H1 (cell line): ENCODE measurements around the gene SLC25A12. TPM values are rescaled to one million over a fixed set of nuclear protein-coding genes. Genes with fewer than 3 reads are reported as not detected.

Source experiments
- CTCF ChIA-PET: fragments of 300-600 bp; sonication (Branson Sonifier 250); formaldehyde crosslinking; loops from one replicate; lab custom pipeline; 2021; ENCODE audit not compliant: partially characterized antibody; lab: Charles Lee
- POLR2A ChIA-PET: fragments of 300-600 bp; sonication (Branson Sonifier 250); formaldehyde crosslinking; loops from one replicate; lab custom pipeline; 2021; ENCODE audit warnings: inconsistent platforms; ENCODE audit not compliant: partially characterized antibody; lab: Charles Lee
- DNase-seq, 2 experiments: peaks; one replicate each; pipeline versions ENCODE4 v3.0.0 to v3.0.0-alpha.2; 2010 to 2022; ENCODE audit warnings: low spot score in 2 of 2, low read depth in 1 of 2, mixed read lengths in 1 of 2
- FAIRE-seq: peaks from 2 replicates; lab custom pipeline; 2011; peaks lifted over from hg19 to GRCh38; lab: Jason Lieb, UNC
- H2AFZ ChIP-seq: 2 replicates; pipeline ENCODE4 v1.8.1; 2012; ENCODE audit warnings: low read length, inconsistent platforms
- H2AK5ac ChIP-seq: 2 replicates; pipeline ENCODE4 v1.6.1; 2013; ENCODE audit warnings: low read depth, low read length
- H2BK120ac ChIP-seq: replicated peaks from 2 replicates; pipeline ENCODE3; 2013; ENCODE audit warnings: low read depth, low read length, inconsistent platforms
- H2BK12ac ChIP-seq: 2 replicates; pipeline ENCODE4 v1.6.1; 2013; ENCODE audit warnings: low read depth, low read length
- H2BK15ac ChIP-seq: 2 replicates; pipeline ENCODE4 v1.6.1; 2013; ENCODE audit warnings: low read length
- H2BK20ac ChIP-seq: 2 replicates; pipeline ENCODE4 v1.6.1; 2013; ENCODE audit warnings: low read length
- H2BK5ac ChIP-seq: 2 replicates; pipeline ENCODE4 v1.6.1; 2013; ENCODE audit warnings: low read depth, low read length
- H3K14ac ChIP-seq: 2 replicates; pipeline ENCODE4 v1.6.1; 2013; ENCODE audit warnings: inconsistent platforms; ENCODE audit not compliant: insufficient read length
- H3K18ac ChIP-seq: 2 replicates; pipeline ENCODE4 v1.6.1; 2013; ENCODE audit warnings: low read length; ENCODE audit errors: extremely low read depth
- H3K23ac ChIP-seq: 2 replicates; pipeline ENCODE4 v1.6.1; 2013; ENCODE audit warnings: inconsistent platforms; ENCODE audit not compliant: insufficient read length
- H3K23me2 ChIP-seq: 2 replicates; pipeline ENCODE4 v1.6.1; 2013; ENCODE audit warnings: low read depth, low read length
- H3K27ac ChIP-seq: 2 replicates; pipeline ENCODE4 v1.6.1; 2011; ENCODE audit warnings: low read depth, low read length, inconsistent platforms
- H3K27me3 ChIP-seq, 4 experiments: replicated peaks in 1 of 4; 1 replicate in 1 of 4; 2 replicates in 3 of 4; pipeline versions ENCODE4 v1.6.1 to v1.8.1; 2011 to 2013; ENCODE audit warnings: low read length in 3 of 4, mild to moderate bottlenecking in 3 of 4, inconsistent platforms in 2 of 4, mixed read lengths in 2 of 4, moderate library complexity in 1 of 4; ENCODE audit not compliant: control insufficient read depth in 3 of 4, insufficient read depth in 3 of 4; ENCODE audit errors: extremely low read depth in 1 of 4
- H3K36me3 ChIP-seq, 4 experiments: 2 replicates each; pipeline versions ENCODE4 v1.6.1 to v1.8.1; 2011 to 2013; ENCODE audit warnings: mild to moderate bottlenecking in 4 of 4, low read length in 3 of 4, moderate library complexity in 2 of 4, control low read depth in 1 of 4, inconsistent platforms in 1 of 4; ENCODE audit not compliant: insufficient read depth in 4 of 4, control insufficient read depth in 2 of 4
- H3K4ac ChIP-seq: replicated peaks from 2 replicates; pipeline ENCODE3; 2013; ENCODE audit warnings: low read length, low read depth, mixed read lengths, inconsistent platforms; ENCODE audit not compliant: insufficient read length
- H3K4me1 ChIP-seq, 4 experiments: replicated peaks in 1 of 4; 1 replicate in 1 of 4; 2 replicates in 3 of 4; pipeline versions ENCODE4 v1.6.1 to v1.8.1; 2011 to 2013; ENCODE audit warnings: low read length in 3 of 4, inconsistent platforms in 2 of 4, mixed read lengths in 1 of 4; ENCODE audit not compliant: insufficient read depth in 4 of 4, control insufficient read depth in 3 of 4
- H3K4me2 ChIP-seq, 2 experiments: 2 replicates each; pipeline versions ENCODE4 v1.6.1 to v1.8.1; 2011 to 2013; ENCODE audit warnings: low read depth in 2 of 2, low read length in 2 of 2, control low read depth in 1 of 2, inconsistent platforms in 1 of 2, mild to moderate bottlenecking in 1 of 2; ENCODE audit not compliant: insufficient read depth in 1 of 2
- H3K4me3 ChIP-seq, 4 experiments: fragments of 200-600, 300-600 bp in 1 of 4; sonication (generic), shearing (Covaris generic), sonication (Bioruptor Twin) in 1 of 4; 2 replicates each; pipeline versions ENCODE4 v1.5.1 to v1.8.1; 2011 to 2016; ENCODE audit warnings: low read length in 4 of 4, low read depth in 3 of 4, control low read depth in 2 of 4, inconsistent platforms in 2 of 4, mild to moderate bottlenecking in 2 of 4, mixed read lengths in 1 of 4, moderate library complexity in 1 of 4; ENCODE audit not compliant: insufficient read depth in 2 of 4; ENCODE audit errors: extremely low read depth in 1 of 4
- H3K56ac ChIP-seq: replicated peaks from 2 replicates; pipeline ENCODE3; 2013; ENCODE audit warnings: low read depth, mild to moderate bottlenecking, mixed read lengths, low read length, inconsistent platforms; ENCODE audit not compliant: insufficient read length
- H3K79me1 ChIP-seq: 2 replicates; pipeline ENCODE4 v1.6.1; 2013; ENCODE audit warnings: low read depth, low read length, control low read depth
- H3K79me2 ChIP-seq, 2 experiments: 2 replicates each; pipeline versions ENCODE4 v1.6.1 to v1.8.1; 2012 to 2013; ENCODE audit warnings: low read length in 2 of 2, mild to moderate bottlenecking in 2 of 2, inconsistent platforms in 1 of 2; ENCODE audit not compliant: insufficient read depth in 2 of 2, control insufficient read depth in 1 of 2
- H3K9ac ChIP-seq, 4 experiments: replicated peaks in 1 of 4; 1 replicate in 1 of 4; 2 replicates in 3 of 4; pipeline versions ENCODE4 v1.6.1 to v1.8.1; 2011 to 2013; ENCODE audit warnings: low read depth in 3 of 4, low read length in 3 of 4, control low read depth in 2 of 4, mild to moderate bottlenecking in 2 of 4, moderate library complexity in 2 of 4, inconsistent platforms in 1 of 4; ENCODE audit errors: extremely low read depth in 1 of 4
- H3K9me3 ChIP-seq, 2 experiments: 2 replicates each; pipeline versions ENCODE4 v1.6.1 to v1.8.1; 2012 to 2013; ENCODE audit warnings: mild to moderate bottlenecking in 2 of 2, moderate library complexity in 2 of 2, control low read depth in 1 of 2, inconsistent platforms in 1 of 2, low read depth in 1 of 2, low read length in 1 of 2, mixed read lengths in 1 of 2; ENCODE audit not compliant: insufficient read depth in 2 of 2
- H4K20me1 ChIP-seq, 2 experiments: replicated peaks in 1 of 2; 2 replicates each; pipeline versions ENCODE3 to v1.8.1; 2011 to 2013; ENCODE audit warnings: inconsistent platforms in 2 of 2, low read length in 2 of 2, mild to moderate bottlenecking in 1 of 2; ENCODE audit not compliant: insufficient read depth in 2 of 2, control insufficient read depth in 1 of 2
- H4K5ac ChIP-seq: 2 replicates; pipeline ENCODE4 v1.6.1; 2013; ENCODE audit warnings: low read length, low read depth, mixed read lengths, inconsistent platforms; ENCODE audit not compliant: insufficient read length
- H4K8ac ChIP-seq: 2 replicates; pipeline ENCODE4 v1.8.0; 2013; ENCODE audit warnings: mild to moderate bottlenecking, moderate library complexity, low read length, inconsistent platforms; ENCODE audit not compliant: insufficient read depth; ENCODE audit errors: extremely low read depth
- H4K91ac ChIP-seq: replicated peaks from 2 replicates; pipeline ENCODE3; 2013; ENCODE audit warnings: low read length, mixed read lengths, inconsistent platforms; ENCODE audit not compliant: insufficient read length
- BCL11A ChIP-seq, 2 experiments: IDR thresholded peaks; one replicate each; pipeline ENCODE4 v1.6.1; 2011; ENCODE audit warnings: low read depth in 2 of 2, low read length in 2 of 2, mild to moderate bottlenecking in 2 of 2
- CEBPB ChIP-seq: IDR thresholded peaks from 2 replicates; pipeline ENCODE4 v1.6.1; 2012; ENCODE audit warnings: low read depth, low read length
- CTBP2 ChIP-seq: IDR thresholded peaks from 2 replicates; pipeline ENCODE4 v1.7.0; 2011; ENCODE audit warnings: borderline replicate concordance, mild to moderate bottlenecking, moderate library complexity, mixed read lengths, low read length; ENCODE audit not compliant: insufficient read depth, insufficient read length
- EZH2 ChIP-seq: fragments of 200-600 bp; sonication (generic); IDR thresholded peaks from 2 replicates; pipeline ENCODE4 v1.7.1; 2012; ENCODE audit warnings: low read depth, mild to moderate bottlenecking, moderate library complexity, low read length, inconsistent platforms; ENCODE audit not compliant: severe bottlenecking
- FOSL1 ChIP-seq: IDR thresholded peaks from 2 replicates; pipeline ENCODE4 v1.6.1; 2011; ENCODE audit warnings: mild to moderate bottlenecking, low read depth, low read length, moderate library complexity; ENCODE audit not compliant: insufficient read depth
- HDAC6 ChIP-seq: IDR thresholded peaks from one replicate; pipeline ENCODE4 v1.7.1; 2012; ENCODE audit warnings: low read depth, mild to moderate bottlenecking, inconsistent platforms, low read length, moderate library complexity
- KDM4A ChIP-seq: IDR thresholded peaks from one replicate; pipeline ENCODE4 v1.7.1; 2012; ENCODE audit warnings: low read depth, mild to moderate bottlenecking, moderate library complexity, low read length, inconsistent platforms; ENCODE audit not compliant: severe bottlenecking
- KDM5A ChIP-seq: fragments of 200-600 bp; IDR thresholded peaks from 2 replicates; pipeline ENCODE4 v1.7.1; 2012; ENCODE audit warnings: mild to moderate bottlenecking, low read length, inconsistent platforms, mixed read lengths
- NANOG ChIP-seq: IDR thresholded peaks from 2 replicates; pipeline ENCODE4 v1.6.1; 2011; ENCODE audit warnings: low read length, low read depth, mild to moderate bottlenecking, inconsistent platforms; ENCODE audit not compliant: insufficient read depth, poor library complexity, severe bottlenecking
- RAD21 ChIP-seq, 2 experiments: IDR thresholded peaks in 1 of 2; conservative IDR thresholded peaks in 1 of 2; 2 replicates each; pipeline ENCODE4 v1.6.1; 2011; ENCODE audit warnings: low read depth in 2 of 2, low read length in 2 of 2, improper control_type of control experiment in 1 of 2, inconsistent platforms in 1 of 2, mild to moderate bottlenecking in 1 of 2, moderate library complexity in 1 of 2
- SIX5 ChIP-seq: IDR thresholded peaks from 2 replicates; pipeline ENCODE4 v1.6.1; 2011; ENCODE audit warnings: mild to moderate bottlenecking, low read depth, low read length
- TBP ChIP-seq: IDR thresholded peaks from 2 replicates; pipeline ENCODE4 v1.6.1; 2011; ENCODE audit warnings: low read depth, low read length, improper control_type of control experiment
- TEAD4 ChIP-seq: IDR thresholded peaks from 2 replicates; pipeline ENCODE4 v1.6.1; 2012; ENCODE audit warnings: low read depth, low read length, inconsistent platforms, mixed read lengths
- WGBS, 2 experiments: shearing (Covaris generic) in 1 of 2; methylation state at CpG; one replicate each; pipeline versions ENCODE4 v1.1.6 to v1.1.7; 2013 to 2015; ENCODE audit warnings: low lambda C conversion rate in 2 of 2, mixed read lengths in 2 of 2, inconsistent platforms in 1 of 2, low coverage in 1 of 2, missing lambda C conversion rate in 1 of 2; ENCODE audit not compliant: insufficient replicate concordance in 2 of 2, insufficient coverage in 1 of 2, insufficient read length in 1 of 2; ENCODE audit errors: extremely low coverage in 1 of 2, missing lambda C conversion rate in 1 of 2; 5-methylcytosine and 5-hydroxymethylcytosine counted together
- polyA plus RNA-seq, 7 experiments: library from polyadenylated mRNA; depleted of rRNA in 3 of 7; stranded (reverse) in 5 of 7; unstranded in 2 of 7; fragments of >200 nt in 5 of 7; fragments of 200-250 nt in 2 of 7; gene quantifications; 1 replicate in 5 of 7; 2 replicates in 1 of 7; 4 replicates in 1 of 7; pipeline versions ENCODE4 v1.2.1 to v1.2.3, GENCODE V29; 2011 to 2013; ENCODE audit warnings: missing spikeins in 2 of 7, mixed read lengths in 2 of 7
- total RNA-seq: library from RNA; stranded (reverse); fragmentation: NEBNext Ultra II Directional; extraction: Animal tissue kit (Norgen Biotek cat#: 25700); gene quantifications from 2 replicates; pipeline ENCODE4 v1.2.1, GENCODE V29; 2021

Gene SLC25A12
- total and polyA plus RNA-seq, 2 of the 8 experiments (the other 6 are each of a cell fraction or from before 2014, with no cell fraction given) = 7.7 to 10.2 TPM

GRCh38 chr2:171819453-171819852 lies 74.6 kb downstream of the SLC25A12 start:
- no peak overlapping the region for H3K56ac ChIP-seq
- H3K79me1 ChIP-seq = no peaks in the 10 kb centered on the region
- WGBS, 2 experiments = 100% methylated on average over 1 of the region's 1 CpG; no CpG with 5 or more reads in 1 of the 2 experiments
- no peak overlapping the region for H3K4me2 ChIP-seq
- no peak overlapping the region for H4K8ac ChIP-seq
- no peak overlapping the region for H3K23ac ChIP-seq
- ChIA-PET POLR2A (no interaction called here), CTCF (no interaction called here)
- H3K4me1 ChIP-seq = no peaks in the 10 kb centered on the region
- H2BK15ac ChIP-seq = no peak overlapping the region
- no peak overlapping the region for H2BK12ac ChIP-seq
- H3K18ac ChIP-seq = no peak overlapping the region
- no peak overlapping the region for H4K5ac ChIP-seq
- H3K4ac ChIP-seq = no peak overlapping the region
- no peaks in the 10 kb centered on the region for H3K23me2 ChIP-seq
- no peak for DNase-seq
- no peak overlapping the region for H2BK5ac ChIP-seq
- H3K79me2 ChIP-seq = no peaks in the 10 kb centered on the region
- no peak overlapping the region for H3K27ac ChIP-seq
- H4K91ac ChIP-seq = no peak overlapping the region
- H3K9me3 ChIP-seq = no peaks in the 10 kb centered on the region
- no peak overlapping the region for H2AK5ac ChIP-seq
- no peak overlapping the region for H3K14ac ChIP-seq
- H4K20me1 ChIP-seq = no peaks in the 10 kb centered on the region
- H3K36me3 ChIP-seq = no peaks in the 10 kb centered on the region
- no peaks in the 10 kb centered on the region for H3K27me3 ChIP-seq
- no peak overlapping the region for H3K9ac ChIP-seq
- no peak overlapping the region for H2AFZ ChIP-seq
- FAIRE-seq = no peak
- H2BK120ac ChIP-seq = no peak overlapping the region
- no peak overlapping the region for H2BK20ac ChIP-seq
- TF ChIP-seq TEAD4 (no peak), KDM5A (no peak), CTBP2 (no peak), NANOG (no peak), BCL11A (IDR thresholded peaks at IDR 0.05; ENCODE audit: low read depth in 2 of 2, low read length in 2 of 2) (no peak), FOSL1 (no peak), KDM4A (no peak), RAD21 (IDR thresholded peaks at IDR 0.05 in 1 of 2, conservative IDR thresholded peaks at IDR 0.05 in 1 of 2; ENCODE audit: low read depth in 2 of 2, low read length in 2 of 2) (no peak), HDAC6 (no peak), SIX5 (no peak), CEBPB (no peak), EZH2 (no peak), TBP (no peak)
- no peak overlapping the region for H3K4me3 ChIP-seq
